Islet of Langerhans (tissue), 1 donor: ENCODE results near the gene TBC1D9B.

Source experiments
- FAIRE-seq: peaks from one replicate; lab custom pipeline; 2011; peaks lifted over from hg19 to GRCh38; lab: Jason Lieb, UNC

Gene TBC1D9B

DNA sequence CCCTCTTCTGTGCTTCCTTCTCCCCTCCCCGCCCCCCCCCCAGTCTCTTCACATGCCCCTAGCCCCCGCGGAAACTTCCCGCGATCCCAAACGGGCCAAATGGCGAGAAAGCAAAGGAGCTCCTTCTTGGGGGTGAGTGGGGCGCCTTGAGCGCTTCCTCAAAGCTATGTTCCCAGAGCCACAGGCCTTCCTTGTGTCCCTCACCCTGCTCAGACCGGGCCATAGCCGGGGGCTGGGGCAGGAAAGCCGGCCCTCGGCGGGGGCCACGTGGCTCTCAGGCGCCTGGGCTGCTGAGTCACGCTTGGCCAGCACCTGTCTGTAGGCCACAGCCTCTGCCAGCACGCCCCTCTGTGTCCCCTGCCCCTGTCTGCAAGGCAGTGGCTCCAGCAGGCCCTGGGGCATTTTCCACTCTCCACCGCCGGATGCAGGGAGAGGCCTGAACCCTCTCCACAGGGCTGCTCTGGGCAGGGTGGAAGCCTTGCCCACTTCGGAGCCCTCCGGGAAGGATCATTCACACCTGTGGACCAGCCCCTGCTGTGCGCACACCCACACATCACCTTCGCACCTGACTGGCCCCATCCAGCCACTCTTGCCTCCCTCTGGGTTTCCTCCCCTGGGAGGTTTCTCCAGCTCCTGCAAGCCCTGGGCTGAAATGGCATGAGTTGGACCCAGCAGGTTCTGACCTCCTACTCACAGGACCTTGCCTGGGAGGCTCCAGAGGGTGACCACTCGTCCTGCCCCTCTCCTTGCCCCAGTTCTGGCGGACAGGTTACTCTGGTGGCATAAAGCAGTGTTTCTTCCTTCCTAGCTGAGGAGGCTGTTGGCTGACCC, 88.2 kb downstream of the TBC1D9B start:
- FAIRE-seq, result no peak

DNA sequence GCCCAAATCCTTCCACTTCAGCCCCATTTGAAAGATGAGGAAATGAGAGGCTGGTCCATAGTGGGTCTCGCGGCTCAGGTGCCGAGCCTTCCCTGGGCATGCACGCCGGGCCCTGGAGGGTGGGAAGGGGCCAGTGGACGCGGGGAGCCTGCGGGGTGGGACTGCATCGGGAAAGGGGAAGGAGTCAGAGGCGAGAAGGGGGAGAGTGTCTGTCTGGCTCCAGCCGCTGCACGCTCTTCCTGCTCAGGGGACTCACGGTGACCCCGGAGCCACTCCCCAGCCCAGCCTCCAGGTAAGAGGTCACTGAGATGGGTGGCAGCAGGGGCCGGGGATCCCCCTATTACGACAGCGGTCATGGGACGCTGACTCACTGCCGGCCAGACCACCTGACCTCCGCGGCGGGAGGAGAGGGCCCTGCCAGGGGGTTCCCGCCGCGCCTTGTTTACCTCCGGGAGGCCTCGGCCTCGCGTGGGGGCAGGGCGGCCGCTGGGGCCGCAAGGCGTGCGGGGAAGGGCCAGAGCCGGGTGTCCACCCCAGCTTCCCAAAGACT, 88.9 kb downstream of the TBC1D9B start:
- peak; percentile 33 for FAIRE-seq

DNA sequence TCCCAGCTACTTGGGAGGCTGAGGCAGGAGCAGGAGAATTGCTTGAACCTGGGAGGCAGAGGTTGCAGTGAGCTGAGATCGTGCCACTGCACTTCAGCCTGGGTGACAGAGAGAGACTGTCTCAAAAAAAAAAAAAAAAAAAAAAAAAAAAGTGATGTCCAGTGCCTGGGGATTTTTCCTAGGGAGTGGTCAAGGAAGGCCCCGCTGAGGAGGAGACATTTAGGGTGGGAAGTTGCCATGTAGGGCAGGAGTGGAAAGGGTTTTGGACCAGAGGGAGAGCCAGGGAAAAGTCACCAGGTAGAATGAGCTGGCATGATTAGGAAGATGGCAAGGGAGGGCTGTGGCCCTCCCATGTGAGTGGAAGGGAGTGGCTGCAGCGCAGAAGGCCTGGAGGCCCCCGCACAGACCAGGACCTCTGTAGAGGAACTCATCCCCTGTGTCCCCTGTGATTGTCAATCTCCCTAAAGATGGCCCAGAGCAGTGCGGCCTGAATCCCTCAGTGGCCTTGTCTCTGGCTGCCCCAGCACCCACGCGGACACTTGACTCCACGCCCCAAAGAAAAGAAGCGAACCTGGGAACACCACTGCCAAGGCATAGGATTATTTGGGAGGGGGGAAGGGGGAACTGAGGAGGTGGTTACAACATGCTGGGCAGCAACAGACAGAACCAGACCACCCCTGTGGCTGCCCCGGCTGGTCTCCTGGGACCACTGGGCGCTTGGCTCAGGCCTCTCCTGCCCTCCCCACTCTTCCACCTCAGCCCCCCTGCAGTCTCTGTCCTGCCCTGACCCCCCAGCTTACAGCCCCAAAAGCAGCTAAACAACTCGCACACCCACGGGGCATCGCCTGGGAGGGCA, 89.6 kb downstream of the TBC1D9B start:
- FAIRE-seq, result no peak

DNA sequence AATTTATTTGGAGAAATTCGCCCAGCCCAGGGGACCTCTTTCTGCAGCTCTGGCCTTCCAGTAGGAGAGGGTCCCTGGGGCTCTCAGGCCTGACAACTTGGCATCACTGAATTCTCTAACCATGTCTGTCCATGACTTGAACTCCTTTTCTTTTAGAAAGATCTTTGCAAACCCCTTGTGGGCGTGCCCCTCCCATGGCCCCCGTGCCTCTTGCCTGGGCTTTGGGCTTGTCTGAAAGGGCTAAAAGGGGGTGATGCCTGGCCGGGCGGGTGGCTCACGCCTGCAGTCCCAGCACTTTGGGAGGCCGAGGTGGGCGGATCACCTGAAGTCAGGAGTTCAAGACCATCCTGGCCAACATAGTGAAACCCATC, 90.2 kb downstream of the TBC1D9B start:
- no peak for FAIRE-seq

DNA sequence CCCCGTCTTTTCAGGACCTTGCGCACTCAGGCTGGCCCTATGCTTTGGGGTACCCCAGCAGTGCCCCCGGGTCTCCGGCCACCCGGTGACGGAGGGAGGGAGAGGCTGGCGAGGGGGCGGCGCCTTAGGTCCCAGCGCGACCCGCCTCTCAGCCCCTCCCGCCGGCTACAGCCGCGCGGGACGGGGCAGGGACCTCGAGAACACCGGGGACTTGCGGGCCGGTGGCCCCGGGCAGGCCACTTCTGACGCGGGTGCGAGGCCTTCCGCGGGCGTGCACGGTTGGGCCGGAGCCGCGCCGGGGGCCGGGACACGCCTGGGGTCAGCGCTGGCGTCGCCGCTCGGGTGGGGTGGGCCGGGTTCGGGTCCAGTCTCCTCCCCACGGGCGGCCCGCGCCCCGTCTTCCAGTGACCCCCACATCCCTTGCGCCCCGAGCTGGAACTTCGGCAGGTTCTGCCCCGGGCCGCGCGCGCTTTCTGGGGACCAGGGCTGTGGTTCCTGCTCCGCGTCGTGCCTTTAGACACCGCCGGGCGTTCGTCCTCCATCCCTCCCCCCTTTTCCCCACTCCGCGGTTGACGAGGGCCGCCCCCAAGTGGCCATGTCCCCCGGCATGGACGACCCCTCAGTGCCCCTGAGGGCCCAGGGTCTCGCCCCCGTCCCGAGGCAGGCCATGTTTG, 90.8 kb downstream of the TBC1D9B start:
- FAIRE-seq, result no peak

DNA sequence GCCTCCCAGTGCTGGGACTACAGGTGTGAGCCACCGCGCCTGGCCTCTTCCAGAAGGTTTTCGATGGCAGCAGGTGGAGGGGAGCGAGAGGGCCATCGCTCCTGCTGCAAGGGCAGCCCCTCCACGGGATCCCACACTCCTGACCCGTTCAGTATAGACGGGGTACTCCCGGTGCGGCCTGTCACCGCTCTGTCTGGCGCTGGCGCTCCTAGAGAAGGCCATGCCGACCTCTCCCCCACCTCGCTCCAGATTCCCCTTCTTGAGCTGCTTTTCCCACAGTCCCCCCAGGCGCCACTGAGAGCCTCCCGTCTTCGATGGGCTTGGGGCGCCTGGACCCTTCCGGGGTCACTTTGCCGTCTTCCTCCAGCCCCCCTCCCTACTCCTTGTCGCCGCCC, 91.3 kb downstream of the TBC1D9B start:
- no peak for FAIRE-seq

DNA sequence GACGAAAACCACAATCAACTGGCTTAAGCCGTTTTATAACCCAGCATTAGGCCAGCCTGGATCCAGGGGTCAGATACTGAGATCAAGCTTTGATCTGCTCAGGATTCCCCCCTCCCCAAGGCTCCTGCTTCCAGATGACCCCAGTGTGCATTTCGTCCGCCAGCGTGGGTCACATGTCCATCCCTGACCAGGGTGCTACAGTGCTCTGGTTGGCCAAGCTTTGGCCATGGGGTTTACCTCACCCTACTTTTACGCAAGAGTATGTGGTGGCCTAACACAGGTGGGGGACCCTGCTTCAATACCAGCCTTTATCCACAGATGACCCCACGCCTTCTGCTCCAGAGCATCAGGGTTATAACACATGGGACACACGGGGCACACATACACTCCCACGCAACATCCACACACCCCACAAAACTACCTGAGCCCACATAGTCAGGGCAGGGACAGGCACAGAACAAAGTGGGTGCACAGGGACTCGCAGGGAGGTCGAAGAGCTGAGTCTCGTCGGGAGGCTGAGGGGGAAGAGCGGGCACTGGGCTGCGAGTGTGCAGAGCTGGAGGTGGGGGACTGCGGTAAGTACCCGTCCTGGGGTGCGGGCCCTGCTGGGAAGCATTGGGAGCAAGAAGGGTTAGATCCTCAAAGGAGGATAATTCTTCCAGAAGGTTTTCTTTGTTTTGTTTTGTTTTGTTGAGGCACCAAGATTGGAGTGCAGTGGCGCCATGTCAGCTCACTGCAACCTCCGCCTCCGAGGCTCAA, 92.0 kb downstream of the TBC1D9B start:
- no peak for FAIRE-seq

DNA sequence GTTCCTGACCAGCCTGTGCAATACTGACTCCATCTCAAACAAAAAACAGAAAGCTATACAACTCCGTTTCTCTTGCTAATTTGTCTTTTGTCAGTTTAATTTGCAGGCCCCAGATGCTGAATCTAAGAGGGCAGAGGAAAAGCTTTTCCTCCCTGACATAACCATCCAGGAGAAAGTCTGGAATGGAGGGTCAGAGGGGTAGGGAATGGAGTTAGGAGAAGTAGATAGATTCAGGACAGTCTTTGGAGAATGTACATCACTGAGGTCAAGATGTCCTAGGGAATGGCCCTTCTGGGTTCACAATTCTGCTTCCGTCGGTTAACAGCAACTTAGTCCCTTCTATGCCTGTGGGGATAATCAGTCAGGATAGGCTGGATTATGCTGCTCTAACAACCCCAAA, 93.6 kb downstream of the TBC1D9B start:
- FAIRE-seq, result no peak

DNA sequence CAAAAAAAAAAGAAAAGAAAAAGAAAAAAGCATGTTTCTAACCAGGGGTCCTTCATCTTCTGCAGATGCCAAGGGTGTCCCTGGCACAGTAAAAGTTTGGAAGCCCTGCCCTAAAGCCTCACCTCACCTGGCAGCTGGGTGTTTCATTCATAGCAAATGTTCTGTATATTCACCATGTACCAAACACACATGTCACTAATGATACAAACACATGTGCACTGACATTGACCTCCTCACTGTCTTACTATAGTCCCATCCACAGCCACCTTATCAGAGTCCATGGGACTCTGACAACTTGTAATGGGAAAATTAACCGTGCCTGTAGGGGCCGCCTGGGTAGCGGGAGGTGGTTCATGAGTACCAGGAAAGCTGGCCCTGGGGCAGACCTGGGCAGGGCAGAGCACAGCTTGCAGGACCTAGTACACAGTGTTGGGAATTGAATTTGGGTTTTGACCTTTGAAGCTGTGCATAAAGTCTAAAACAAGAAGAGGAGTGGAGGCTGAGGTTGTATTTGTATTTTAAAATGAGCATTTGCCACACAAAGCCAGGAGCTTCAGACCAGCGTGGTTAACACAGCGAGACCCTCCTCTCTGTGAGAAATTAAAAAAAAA, 94.6 kb downstream of the TBC1D9B start:
- no peak for FAIRE-seq

DNA sequence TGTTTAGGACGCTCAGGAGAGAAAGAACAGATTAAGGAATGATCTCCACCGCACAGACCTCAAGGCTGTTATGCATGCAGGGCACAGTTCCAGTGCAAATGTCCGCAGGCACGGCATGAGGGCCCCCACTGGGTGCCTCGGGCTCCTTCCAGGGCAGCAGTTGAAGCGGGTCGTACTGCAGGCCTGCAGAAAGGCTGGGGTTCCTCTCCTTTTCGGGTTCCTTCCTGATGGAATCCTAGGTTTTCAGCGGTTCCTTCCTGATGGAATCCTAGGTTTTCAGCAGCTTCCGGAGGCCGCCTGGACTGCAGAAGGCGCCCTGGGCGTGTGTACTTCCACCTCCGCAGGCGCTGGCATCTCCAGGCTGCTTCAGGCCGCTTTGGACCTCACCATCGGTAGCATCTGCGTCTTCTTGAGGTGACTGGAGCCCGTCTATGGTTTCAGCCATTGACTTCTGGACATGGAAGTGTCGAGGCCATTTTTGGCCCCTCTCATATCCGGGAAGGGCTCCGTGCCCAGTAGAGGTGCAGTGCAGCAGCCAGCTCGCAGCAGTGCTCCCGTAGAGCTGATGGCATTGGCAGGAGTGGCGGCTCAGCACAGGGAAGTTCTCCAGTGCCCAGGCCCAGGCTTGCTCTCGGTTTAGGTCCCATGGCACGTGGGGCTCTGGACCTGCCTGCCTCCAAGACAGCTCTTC, 95.4 kb downstream of the TBC1D9B start:
- FAIRE-seq, result no peak
